Adrenal gland (tissue), 12 donors: Measurements from ENCODE around the gene TSPAN3. TPM values are rescaled to one million over a fixed set of nuclear protein-coding genes. Genes with fewer than 3 reads are reported as not detected.

Source experiments
- DNase-seq, 7 donors: peaks; one replicate each; pipeline ENCODE4 v3.0.0-alpha.2; 2019 to 2020
- H3K27ac ChIP-seq, 5 donors: fragments of 200-600 bp; sonication (generic) in 4 of 5; 1 replicate in 3 of 5; 2 replicates in 2 of 5; pipeline versions ENCODE4 v1.5.1 to v1.8.0; 2016 to 2020; ENCODE audit warnings: mild to moderate bottlenecking in 1 of 5
- H3K27me3 ChIP-seq: fragments of 200-600 bp; 2 replicates; pipeline ENCODE4 v1.8.0; 2021
- H3K36me3 ChIP-seq, 2 donors: fragments of 200-600 bp; replicated peaks in 1 of 2; 1 replicate in 1 of 2; 2 replicates in 1 of 2; pipeline versions ENCODE4 v1.5.1 to v1.8.0; 2018 to 2022
- H3K4me1 ChIP-seq, 2 donors: fragments of 200-600 bp; replicated peaks in 1 of 2; 1 replicate in 1 of 2; 2 replicates in 1 of 2; pipeline versions ENCODE4 v1.5.1 to v1.8.0; 2018 to 2021
- H3K4me3 ChIP-seq, 4 donors: fragments of 200-600 bp; sonication (generic) in 3 of 4; one replicate each; pipeline ENCODE4 v1.5.1; 2016 to 2018
- H3K9me3 ChIP-seq, 3 donors: fragments of 200-600 bp; sonication (generic) in 1 of 3; replicated peaks in 1 of 3; 1 replicate in 2 of 3; 2 replicates in 1 of 3; pipeline versions ENCODE4 v1.5.1 to v1.8.0; 2016 to 2021
- POLR2A ChIP-seq, 2 donors: fragments of 450-650 bp; IDR thresholded peaks; one replicate each; pipeline ENCODE4 v1.6.1; 2017; ENCODE audit warnings: antibody characterized with exemption in 2 of 2, mild to moderate bottlenecking in 2 of 2, moderate library complexity in 1 of 2
- WGBS, 4 donors: extraction: QIAGEN DNeasy Blood & Tissue Kit in 2 of 4; methylation state at CpG; one replicate each; pipeline versions ENCODE4 v1.1.5 to v1.1.7; 2013 to 2017; 5-methylcytosine and 5-hydroxymethylcytosine counted together
- intact Hi-C, 2 donors: fragments of 100-400 bp; cut with DNase I; formaldehyde crosslinking; loops; one replicate each; pipeline versions ENCODE4 v1.14.1 to v1.15.0; 2022 to 2023
- polyA plus RNA-seq, 3 donors: library from polyadenylated mRNA; stranded (reverse); fragments of 200-250 nt in 2 of 3; fragments of 350-450 nt in 1 of 3; fragmentation: Illumina TruSeq in 1 of 3; extraction: RNeasy Lipid Tissue Mini Kit (QIAGEN cat#74804) in 1 of 3; gene quantifications; one replicate each; pipeline ENCODE4 v1.2.3, GENCODE V29; 2013 to 2014
- total RNA-seq, 9 donors: library from RNA; depleted of rRNA in 4 of 9; stranded (reverse); fragments of >200 nt in 4 of 9; fragments of 120-200 nt in 1 of 9; fragmentation: NEBNext Ultra II Directional in 1 of 9; extraction: Animal tissue kit (Norgen Biotek cat#: 25700) in 1 of 9; gene quantifications; one replicate each; pipeline versions ENCODE4 v1.1.0 to v1.2.4, GENCODE V29; 2013 to 2023
- TF ChIP-seq, protein P1 (sequence below), 6 experiments: fragments of 450-650 bp in 4 of 6; fragments of 200-600 bp in 2 of 6; sonication (generic) in 1 of 6; IDR thresholded peaks; 1 replicate in 5 of 6; 2 replicates in 1 of 6; pipeline versions ENCODE4 v1.5.1 to v1.8.0; 2016 to 2021; ENCODE audit warnings: antibody characterized with exemption in 6 of 6, mild to moderate bottlenecking in 2 of 6, moderate library complexity in 1 of 6
- donor health status: healthy with polysubstance abuse.
- donor health status: Bipolar disorder and iron deficiency.
- donor health status: DM: yes; HTN: yes; CAD: no.
- donor health status: DM: no; HTN: no; CAD: no.
- donor health status: DM: no; HTN: no; CAD: no.
- donor health status: DM: yes; HTN: yes; CAD: no.

Gene TSPAN3
- total and polyA plus RNA-seq, 12 donors: 129 to 464 (median 229) TPM

DNA sequence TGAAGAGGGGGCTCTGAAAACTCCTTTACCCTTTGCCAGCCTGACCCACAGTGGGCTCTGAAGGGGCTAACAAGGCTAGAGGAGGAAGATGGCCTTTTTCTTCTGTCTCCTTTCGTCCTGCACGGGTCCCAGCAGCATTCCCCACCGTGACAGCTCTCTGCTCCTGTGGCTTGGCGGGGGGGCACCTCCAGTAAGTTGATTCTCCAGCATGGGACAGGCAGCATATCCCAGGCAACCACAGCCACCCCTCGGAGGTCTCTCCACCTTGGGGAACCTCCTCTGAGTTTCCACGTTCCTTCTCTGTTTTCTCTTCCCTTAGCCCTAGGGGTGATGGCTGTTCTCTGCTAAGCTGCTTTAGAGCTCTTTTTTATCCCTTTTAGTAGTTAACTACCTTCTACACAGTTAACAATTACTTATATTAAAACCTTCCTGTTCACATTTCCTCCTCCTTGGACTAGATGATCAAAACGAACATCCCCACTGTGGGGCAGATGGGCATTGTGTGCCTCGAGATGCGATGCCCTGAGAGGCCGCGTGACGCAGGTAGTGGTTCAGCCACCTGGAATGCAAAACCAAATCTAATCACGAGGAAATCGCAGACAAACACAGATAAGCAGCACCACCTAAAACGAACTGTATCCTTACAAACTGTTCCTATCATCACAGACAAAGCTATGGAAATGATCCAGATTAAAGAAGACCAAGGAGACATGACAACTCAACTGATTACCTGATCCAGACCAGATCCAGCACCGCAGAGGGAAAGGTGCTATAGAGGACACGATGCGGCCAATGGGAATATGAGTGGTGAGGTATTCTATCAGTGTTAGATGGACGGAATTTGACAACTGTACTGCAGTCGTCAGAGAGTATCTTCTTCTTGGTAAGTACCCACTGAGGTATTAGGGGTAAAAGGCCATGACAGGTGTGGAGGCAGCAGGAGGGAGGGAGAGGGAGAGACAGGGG, 27.7 kb downstream of the TSPAN3 start:
- Histone ChIP-seq H3K27me3 (no peaks in the 10 kb centered on the region), H3K36me3 (peaks cover 0 to 26% of the 10 kb centered on the region in 2 donors), H3K4me3 (no peak overlapping the region), H3K4me1 (no peaks in the 10 kb centered on the region), H3K27ac (no peak overlapping the region), H3K9me3 (no peaks in the 10 kb centered on the region)
- intact Hi-C loops: no loop called here
- WGBS, 4 donors: 83 to 89% (median 86%) methylated on average over 20 of the region's 20 CpGs
- TF ChIP-seq, protein P1, sequence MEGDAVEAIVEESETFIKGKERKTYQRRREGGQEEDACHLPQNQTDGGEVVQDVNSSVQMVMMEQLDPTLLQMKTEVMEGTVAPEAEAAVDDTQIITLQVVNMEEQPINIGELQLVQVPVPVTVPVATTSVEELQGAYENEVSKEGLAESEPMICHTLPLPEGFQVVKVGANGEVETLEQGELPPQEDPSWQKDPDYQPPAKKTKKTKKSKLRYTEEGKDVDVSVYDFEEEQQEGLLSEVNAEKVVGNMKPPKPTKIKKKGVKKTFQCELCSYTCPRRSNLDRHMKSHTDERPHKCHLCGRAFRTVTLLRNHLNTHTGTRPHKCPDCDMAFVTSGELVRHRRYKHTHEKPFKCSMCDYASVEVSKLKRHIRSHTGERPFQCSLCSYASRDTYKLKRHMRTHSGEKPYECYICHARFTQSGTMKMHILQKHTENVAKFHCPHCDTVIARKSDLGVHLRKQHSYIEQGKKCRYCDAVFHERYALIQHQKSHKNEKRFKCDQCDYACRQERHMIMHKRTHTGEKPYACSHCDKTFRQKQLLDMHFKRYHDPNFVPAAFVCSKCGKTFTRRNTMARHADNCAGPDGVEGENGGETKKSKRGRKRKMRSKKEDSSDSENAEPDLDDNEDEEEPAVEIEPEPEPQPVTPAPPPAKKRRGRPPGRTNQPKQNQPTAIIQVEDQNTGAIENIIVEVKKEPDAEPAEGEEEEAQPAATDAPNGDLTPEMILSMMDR (IDR thresholded peaks at IDR 0.05): no peak
- TF ChIP-seq POLR2A (IDR thresholded peaks at IDR 0.05): no peak
- peak in 1 of 7 donors; percentile 80 for DNase-seq

DNA sequence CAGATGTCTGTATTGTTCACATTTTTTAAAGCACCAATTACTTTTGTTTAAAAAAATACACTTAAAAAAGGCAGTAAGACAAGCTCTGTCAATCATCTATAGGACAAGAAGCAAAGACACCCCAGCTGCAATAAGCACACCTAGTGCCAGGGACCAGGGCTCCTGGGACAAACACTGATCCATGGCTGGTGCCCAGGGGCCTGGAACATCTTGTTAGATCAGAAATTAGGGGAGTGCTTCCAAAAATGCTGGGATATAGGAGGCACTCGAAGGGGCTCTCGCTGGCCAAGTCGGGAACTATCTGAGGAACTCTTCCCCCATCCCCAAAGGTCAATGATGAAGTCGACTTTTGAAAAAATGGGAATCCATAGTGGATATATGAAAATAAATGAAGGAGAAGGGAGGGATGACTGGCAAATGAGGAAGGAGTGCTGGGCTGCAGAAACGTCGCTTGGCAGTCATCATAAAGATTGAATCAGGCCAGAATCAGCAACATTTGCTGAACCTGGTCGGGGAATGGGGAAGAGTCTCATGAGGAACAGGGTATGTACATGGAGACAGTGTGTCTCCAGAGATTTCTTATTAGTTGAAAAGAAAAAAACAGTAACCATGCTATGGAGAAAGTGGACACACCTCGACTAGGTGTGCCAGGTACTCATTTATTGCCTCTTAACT, 28.5 kb downstream of the TSPAN3 start:
- 81 to 86% (median 84%) methylated on average over 8 of the region's 8 CpGs for WGBS, 4 donors
- intact Hi-C loops: no loop called here

DNA sequence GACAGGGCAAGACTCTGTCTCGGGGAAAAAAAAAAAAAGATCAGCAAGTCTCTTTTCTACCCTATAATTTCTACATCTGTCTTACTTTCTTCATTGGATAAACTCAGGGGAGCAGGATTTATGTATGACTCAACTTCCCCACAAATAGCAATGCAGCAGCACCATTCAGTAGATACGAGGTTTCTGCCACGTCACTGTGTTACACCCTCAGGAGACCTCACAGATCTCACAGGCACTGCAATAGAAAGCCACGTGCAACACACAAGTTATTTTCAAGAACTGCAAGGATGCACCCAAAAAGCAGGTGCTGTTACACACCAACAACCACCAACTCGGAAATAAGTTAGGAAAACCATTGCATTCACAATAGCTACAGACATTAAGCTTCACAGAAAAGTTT, 30.2 kb downstream of the TSPAN3 start:
- no peak for DNase-seq
- WGBS, 4 donors: 79 to 90% (median 89%) methylated on average over 5 of the region's 5 CpGs

More for the DNA sequence above, 28.5 kb downstream of the TSPAN3 start:
- no peak overlapping the region for H3K4me3 ChIP-seq
- H3K27ac ChIP-seq: no peak overlapping the region
- no peaks in the 10 kb centered on the region for H3K27me3 ChIP-seq
- no peaks in the 10 kb centered on the region for H3K9me3 ChIP-seq
- DNase-seq: no peak
- no peaks in the 10 kb centered on the region for H3K4me1 ChIP-seq
- H3K36me3 ChIP-seq: peaks cover 0 to 26% of the 10 kb centered on the region in 2 donors
- TF ChIP-seq, protein P1 (IDR thresholded peaks at IDR 0.05): no peak
- no peak for TF ChIP-seq POLR2A (IDR thresholded peaks at IDR 0.05)

More for the DNA sequence above, 30.2 kb downstream of the TSPAN3 start:
- Histone ChIP-seq H3K36me3 (peaks cover 0 to 15% of the 10 kb centered on the region in 2 donors), H3K27ac (no peak overlapping the region), H3K4me3 (no peak overlapping the region), H3K9me3 (no peaks in the 10 kb centered on the region), H3K4me1 (no peaks in the 10 kb centered on the region), H3K27me3 (no peaks in the 10 kb centered on the region)
- intact Hi-C loops: no loop called here
- TF ChIP-seq, protein P1 (IDR thresholded peaks at IDR 0.05): no peak
- no peak for TF ChIP-seq POLR2A (IDR thresholded peaks at IDR 0.05)
